GM12878 (cell line): ENCODE results near the gene DOCK2. TPM values are rescaled to one million over a fixed set of nuclear protein-coding genes. Genes with fewer than 3 reads are reported as not detected.

ENCODE experiments used
- ATAC-seq: fragments of 200-7000 bp; cut with Tn5 transposase; 3 replicates; pipeline ENCODE4 v1.9.1; 2020; ENCODE audit warnings: mild to moderate bottlenecking, moderate library complexity
- BruUV-seq: library from RNA; stranded (reverse); fragments of 400-500 nt; replicated peaks from 2 replicates; lab custom pipeline; 2021; lab: Mats Ljungman, UMichigan
- CTCF ChIA-PET: fragments of 300-600 bp; sonication (Branson Sonifier 250); formaldehyde crosslinking; extraction: SDS; loops from one replicate; lab custom pipeline; 2021; ENCODE audit warnings: inconsistent platforms; lab: Yijun Ruan, JAX
- POLR2A ChIA-PET: fragments of 350-600 bp; formaldehyde crosslinking; extraction: SDS; loops from one replicate; lab custom pipeline; 2021; ENCODE audit warnings: inconsistent platforms; lab: Charles Lee
- RAD21 ChIA-PET: fragments of 300-600 bp; sonication (Branson Sonifier 250); formaldehyde crosslinking; loops from one replicate; lab custom pipeline; 2023; ENCODE audit warnings: antibody characterized with exemption; ENCODE audit not compliant: unreplicated experiment; lab: Charles Lee
- SMC1A ChIA-PET: fragments of 300-600 bp; sonication (Branson Sonifier 250); formaldehyde crosslinking; loops from one replicate; lab custom pipeline; 2023; ENCODE audit not compliant: unreplicated experiment, uncharacterized antibody; lab: Charles Lee
- DNase-seq: peaks from one replicate; pipeline ENCODE4 v3.0.0-alpha.2; 2011; ENCODE audit warnings: low read depth, low spot score
- FAIRE-seq: peaks from 3 replicates; lab custom pipeline; 2011; peaks lifted over from hg19 to GRCh38; lab: Jason Lieb, UNC
- H2AFZ ChIP-seq: 2 replicates; pipeline ENCODE4 v1.6.0; 2011; ENCODE audit warnings: low read depth, low read length, control low read depth; ENCODE audit not compliant: control insufficient read depth
- H3K27ac ChIP-seq: 2 replicates; pipeline ENCODE4 v1.5.1; 2011; ENCODE audit warnings: control low read depth; ENCODE audit not compliant: control insufficient read depth, insufficient read depth
- H3K27me3 ChIP-seq, 2 experiments: replicated peaks in 1 of 2; 2 replicates each; pipeline versions ENCODE4 v1.6.0 to v1.6.1; 2011; ENCODE audit warnings: low read length in 1 of 2; ENCODE audit not compliant: control insufficient read depth in 2 of 2, insufficient read depth in 2 of 2
- H3K36me3 ChIP-seq, 2 experiments: 2 replicates each; pipeline ENCODE4 v1.5.1; 2011; ENCODE audit warnings: low read length in 1 of 2; ENCODE audit not compliant: control insufficient read depth in 2 of 2, insufficient read depth in 2 of 2
- H3K4me1 ChIP-seq: 2 replicates; pipeline ENCODE4 v1.6.1; 2011; ENCODE audit warnings: mild to moderate bottlenecking, low read length, moderate library complexity, mixed read lengths; ENCODE audit not compliant: control insufficient read depth, insufficient read depth
- H3K4me2 ChIP-seq: 2 replicates; pipeline ENCODE4 v1.6.0; 2011; ENCODE audit warnings: control low read depth; ENCODE audit not compliant: control insufficient read depth, insufficient read depth
- H3K4me3 ChIP-seq: fragments of 200-600 bp; sonication (generic); 2 replicates; pipeline ENCODE4 v1.5.1; 2016
- H3K79me2 ChIP-seq: 2 replicates; pipeline ENCODE4 v1.6.0; 2011; ENCODE audit warnings: low read length; ENCODE audit not compliant: control insufficient read depth, insufficient read depth
- H3K9ac ChIP-seq: 2 replicates; pipeline ENCODE4 v1.8.0; 2011; ENCODE audit warnings: low read length, control low read depth, mixed read lengths; ENCODE audit not compliant: control insufficient read depth, insufficient read depth
- H3K9me3 ChIP-seq: replicated peaks from 3 replicates; pipeline ENCODE4 v1.5.1; 2011; ENCODE audit warnings: mild to moderate bottlenecking, low read length; ENCODE audit not compliant: control insufficient read depth, insufficient read depth
- H4K20me1 ChIP-seq: 2 replicates; pipeline ENCODE4 v1.6.0; 2011; ENCODE audit not compliant: control insufficient read depth, insufficient read depth
- E4F1 ChIP-seq: fragments of 450-650 bp; IDR thresholded peaks from 2 replicates; pipeline ENCODE4 v1.6.1; 2018; ENCODE audit warnings: borderline replicate concordance, mild to moderate bottlenecking; ENCODE audit not compliant: partially characterized antibody
- GABPA ChIP-seq: IDR thresholded peaks from 2 replicates; pipeline ENCODE4 v1.6.1; 2014; ENCODE audit warnings: antibody characterized with exemption, low read depth, mild to moderate bottlenecking, inconsistent platforms
- IKZF2 ChIP-seq, 2 experiments: fragments of 450-650 bp; IDR thresholded peaks; 2 replicates each; pipeline ENCODE4 v1.6.1; 2017; ENCODE audit warnings: mild to moderate bottlenecking in 2 of 2, moderate library complexity in 2 of 2
- MTA2 ChIP-seq: fragments of 450-650 bp; IDR thresholded peaks from 2 replicates; pipeline ENCODE4 v1.6.1; 2016; ENCODE audit warnings: low read depth, mild to moderate bottlenecking, moderate library complexity
- PAX8 ChIP-seq: fragments of 450-650 bp; IDR thresholded peaks from 2 replicates; pipeline ENCODE4 v1.6.1; 2017; ENCODE audit warnings: mild to moderate bottlenecking, moderate library complexity
- RAD21 ChIP-seq: IDR thresholded peaks from 2 replicates; pipeline ENCODE4 v1.6.1; 2011; ENCODE audit warnings: mild to moderate bottlenecking, low read depth, low read length, moderate library complexity; ENCODE audit not compliant: insufficient read depth
- RAD51 ChIP-seq: fragments of 450-650 bp; IDR thresholded peaks from 2 replicates; pipeline ENCODE4 v1.6.1; 2016; ENCODE audit warnings: moderate library complexity, mild to moderate bottlenecking, inconsistent platforms
- RBBP5 ChIP-seq: fragments of 200-600 bp; sonication (generic); conservative IDR thresholded peaks from 2 replicates; pipeline ENCODE4 v1.6.1; 2016
- RCOR1 ChIP-seq: conservative IDR thresholded peaks from 2 replicates; pipeline ENCODE4 v1.6.1; 2012; ENCODE audit warnings: low read depth, low read length, improper control_type of control experiment
- YY1 ChIP-seq: IDR thresholded peaks from 2 replicates; pipeline ENCODE4 v1.6.1; 2011; ENCODE audit warnings: low read depth, mild to moderate bottlenecking, low read length
- ZNF274 ChIP-seq: IDR thresholded peaks from one replicate; pipeline ENCODE4 v1.8.0; 2011; ENCODE audit not compliant: insufficient read length, insufficient read depth
- WGBS: methylation state at CpG from one replicate; pipeline ENCODE4 v1.1.6; 2016; ENCODE audit warnings: low lambda C conversion rate; ENCODE audit not compliant: insufficient replicate concordance, insufficient coverage; ENCODE audit errors: missing lambda C conversion rate; 5-methylcytosine and 5-hydroxymethylcytosine counted together
- in situ Hi-C: fragments of 300-500 bp; cut with MboI; formaldehyde crosslinking; loops from 9 replicates; pipeline ENCODE4 v1.14.3; 2018; ENCODE audit warnings: mixed read lengths
- intact Hi-C: fragments of 100-400 bp; cut with micrococcal nuclease; formaldehyde crosslinking; loops from one replicate; pipeline ENCODE4 v1.14.2; 2022; ENCODE audit not compliant: unreplicated experiment
- polyA plus RNA-seq, 11 experiments: library from polyadenylated mRNA; depleted of rRNA in 4 of 11; unstranded in 6 of 11; stranded (reverse) in 5 of 11; fragments of >200 nt; fragmentation: Nextera tagmentation in 4 of 11; fragmentation: Illumina TruSeq in 1 of 11; extraction: Ambion mirVana in 4 of 11; extraction: Trizol in 1 of 11; gene quantifications; 1 replicate in 1 of 11; 2 replicates in 10 of 11; pipeline versions ENCODE4 v1.2.1 to v1.2.3, GENCODE V29; 2011 to 2016; ENCODE audit warnings: inconsistent platforms in 2 of 11, missing spikeins in 2 of 11, low read depth in 1 of 11
- total RNA-seq, 4 experiments: library from RNA; depleted of rRNA in 3 of 4; stranded (reverse); fragments of >200 nt in 3 of 4; fragmentation: Illumina TruSeq in 1 of 4; extraction: Trizol in 1 of 4; gene quantifications; 2 replicates each; pipeline versions ENCODE4 v1.2.1 to v1.2.3, GENCODE V29; 2013 to 2021

DOCK2 gene
- total and polyA plus RNA-seq, 10 of the 15 experiments (the other 5 are each of a cell fraction or from before 2014, with no cell fraction given) = 34.2 to 192 (median 118) TPM

GRCh38 chr5:169749295-169749694 is 112.2 kb downstream of the DOCK2 start:
- no peak for FAIRE-seq
- in situ Hi-C loops = no loop called here

More at GRCh38 chr5:169749295-169749694, 112.2 kb downstream of the DOCK2 start:
- no peak for DNase-seq
- no peak overlapping the region for H3K27ac ChIP-seq
- ChIA-PET RAD21 (interaction anchor here (0.8 to 9.7 kb wide), 7 partner anchors 14 to 155 kb away, joined by 4 to 78 read pairs (median 20); no protein-coding TSS in a partner anchor), POLR2A (interaction anchor here (0.9 to 2.1 kb wide), 4 partner anchors 12 to 27 kb away, joined by 3 to 9 read pairs (median 4); no protein-coding TSS in a partner anchor), CTCF (interaction anchor here (1.0 to 1.2 kb wide), 3 partner anchors 12 to 56 kb away, joined by 3 to 4 read pairs (median 3); no protein-coding TSS in a partner anchor), SMC1A (interaction anchor here (0.8 to 26.1 kb wide), 8 partner anchors 9 to 56 kb away, joined by 3 to 315 read pairs (median 18); no protein-coding TSS in a partner anchor)
- TF ChIP-seq MTA2 (no peak), RBBP5 (no peak), IKZF2 (IDR thresholded peaks at IDR 0.05) (no peak), RAD21 (no peak), GABPA (no peak), E4F1 (no peak), RCOR1 (no peak), PAX8 (no peak), ZNF274 (no peak), RAD51 (no peak), YY1 (no peak)
- no peaks in the 10 kb centered on the region for H4K20me1 ChIP-seq
- no peak overlapping the region for H3K9ac ChIP-seq
- H3K9me3 ChIP-seq = no peaks in the 10 kb centered on the region
- peaks cover 9% of the 10 kb centered on the region for H3K4me1 ChIP-seq
- H3K36me3 ChIP-seq = peaks cover 20 to 37% of the 10 kb centered on the region in 2 experiments
- H3K79me2 ChIP-seq = peaks cover 2% of the 10 kb centered on the region
- H3K4me2 ChIP-seq = no peak overlapping the region
- 77% methylated on average over 3 of the region's 3 CpGs for WGBS
- no peak overlapping the region for H2AFZ ChIP-seq
- H3K4me3 ChIP-seq = no peak overlapping the region
- intact Hi-C loops = no loop called here
- no peaks in the 10 kb centered on the region for H3K27me3 ChIP-seq
- no TSS peak for BruUV-seq
- ATAC-seq = no peak
